Omental fat pad (tissue), 4 donors: Measurements from ENCODE around the gene SV2B. TPM values are rescaled to one million over a fixed set of nuclear protein-coding genes. Genes with fewer than 3 reads are reported as not detected.

Experiments used
- ATAC-seq: fragments of 150-250 bp; one replicate; pipeline ENCODE4 v1.9.1; 2016; ENCODE audit warnings: mild to moderate bottlenecking, moderate library complexity; ENCODE audit not compliant: low FRiP score
- DNase-seq: peaks from one replicate; pipeline ENCODE4 v3.0.0-alpha.2; 2019; ENCODE audit warnings: low spot score
- total RNA-seq, 4 donors: library from RNA; depleted of rRNA; stranded (reverse); fragments of >200 nt; gene quantifications; one replicate each; pipeline ENCODE4 v1.1.0, GENCODE V29; 2016
- TF ChIP-seq, protein P1 (sequence below), 3 donors: fragments of 450-650 bp; IDR thresholded peaks; one replicate each; pipeline ENCODE4 v1.5.1; 2016 to 2017; ENCODE audit warnings: antibody characterized with exemption in 3 of 3, mild to moderate bottlenecking in 3 of 3, moderate library complexity in 2 of 3

SV2B gene
- total RNA-seq, 4 donors from 2014 or later, result 1.3 to 9.6 (median 4.2) TPM

DNA sequence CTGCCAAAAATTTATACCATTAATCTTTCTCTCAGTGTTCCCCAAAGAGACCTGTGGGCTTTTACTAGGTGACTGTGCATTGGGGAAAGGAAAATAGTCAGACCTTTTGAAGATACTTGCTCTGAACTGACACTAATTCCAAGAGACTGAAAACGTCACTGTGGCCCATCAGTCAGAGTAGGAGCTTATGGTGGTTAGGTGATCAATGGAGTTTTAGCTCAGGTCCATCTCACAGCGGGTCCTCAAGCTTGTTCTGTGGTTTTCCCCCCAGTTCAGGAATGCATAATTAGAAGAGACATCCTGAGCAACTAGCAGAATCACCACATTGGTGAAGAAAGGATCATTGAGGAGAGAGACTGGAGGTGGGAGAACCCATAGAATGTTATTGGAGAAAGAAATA is 134.7 kb downstream of the SV2B start:
- DNase-seq, result no peak
- no peak for ATAC-seq
- TF ChIP-seq, protein P1, sequence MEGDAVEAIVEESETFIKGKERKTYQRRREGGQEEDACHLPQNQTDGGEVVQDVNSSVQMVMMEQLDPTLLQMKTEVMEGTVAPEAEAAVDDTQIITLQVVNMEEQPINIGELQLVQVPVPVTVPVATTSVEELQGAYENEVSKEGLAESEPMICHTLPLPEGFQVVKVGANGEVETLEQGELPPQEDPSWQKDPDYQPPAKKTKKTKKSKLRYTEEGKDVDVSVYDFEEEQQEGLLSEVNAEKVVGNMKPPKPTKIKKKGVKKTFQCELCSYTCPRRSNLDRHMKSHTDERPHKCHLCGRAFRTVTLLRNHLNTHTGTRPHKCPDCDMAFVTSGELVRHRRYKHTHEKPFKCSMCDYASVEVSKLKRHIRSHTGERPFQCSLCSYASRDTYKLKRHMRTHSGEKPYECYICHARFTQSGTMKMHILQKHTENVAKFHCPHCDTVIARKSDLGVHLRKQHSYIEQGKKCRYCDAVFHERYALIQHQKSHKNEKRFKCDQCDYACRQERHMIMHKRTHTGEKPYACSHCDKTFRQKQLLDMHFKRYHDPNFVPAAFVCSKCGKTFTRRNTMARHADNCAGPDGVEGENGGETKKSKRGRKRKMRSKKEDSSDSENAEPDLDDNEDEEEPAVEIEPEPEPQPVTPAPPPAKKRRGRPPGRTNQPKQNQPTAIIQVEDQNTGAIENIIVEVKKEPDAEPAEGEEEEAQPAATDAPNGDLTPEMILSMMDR (IDR thresholded peaks at IDR 0.05), result no peak

DNA sequence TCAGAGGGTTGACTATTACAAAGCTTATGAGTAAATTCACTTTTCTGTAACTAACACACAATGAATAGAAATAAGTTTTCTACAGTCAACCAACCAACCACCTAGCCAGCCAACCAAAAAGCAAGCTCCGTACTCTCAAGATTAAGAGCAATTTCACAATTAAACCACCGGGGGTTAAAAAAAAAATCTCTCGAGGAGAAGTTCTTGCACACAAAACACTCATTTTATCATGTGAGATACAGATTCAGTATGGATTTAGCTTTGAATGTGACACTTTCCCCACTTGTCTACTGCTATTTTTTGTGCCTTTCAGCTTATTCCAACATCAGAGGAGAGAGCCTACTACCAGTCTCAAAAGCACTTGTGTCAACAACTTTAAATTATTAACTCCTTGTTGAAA is 135.3 kb downstream of the SV2B start:
- DNase-seq (no peak), ATAC-seq (no peak)
- TF ChIP-seq, protein P1 (IDR thresholded peaks at IDR 0.05), result no peak

DNA sequence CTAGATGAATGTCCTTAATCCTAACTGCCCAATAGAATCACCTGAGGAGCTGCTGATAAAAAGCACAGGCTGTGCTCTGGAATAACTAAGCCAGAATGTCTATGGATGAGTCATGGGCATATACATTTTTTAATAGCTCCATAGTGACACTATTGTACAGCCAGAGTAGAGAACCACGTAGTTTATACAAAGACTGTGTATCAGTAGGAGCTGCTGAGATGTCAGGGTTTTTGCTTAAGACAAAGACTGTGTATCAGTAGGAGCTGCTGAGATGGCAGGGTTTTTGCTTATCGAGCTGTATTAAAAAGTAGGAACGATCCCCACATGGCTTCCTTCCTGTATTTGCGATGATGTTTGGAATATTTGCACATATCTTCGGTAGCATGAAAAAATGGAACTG is 137.4 kb downstream of the SV2B start:
- no peak for ATAC-seq
- DNase-seq, result no peak
- TF ChIP-seq, protein P1 (IDR thresholded peaks at IDR 0.05), result no peak

DNA sequence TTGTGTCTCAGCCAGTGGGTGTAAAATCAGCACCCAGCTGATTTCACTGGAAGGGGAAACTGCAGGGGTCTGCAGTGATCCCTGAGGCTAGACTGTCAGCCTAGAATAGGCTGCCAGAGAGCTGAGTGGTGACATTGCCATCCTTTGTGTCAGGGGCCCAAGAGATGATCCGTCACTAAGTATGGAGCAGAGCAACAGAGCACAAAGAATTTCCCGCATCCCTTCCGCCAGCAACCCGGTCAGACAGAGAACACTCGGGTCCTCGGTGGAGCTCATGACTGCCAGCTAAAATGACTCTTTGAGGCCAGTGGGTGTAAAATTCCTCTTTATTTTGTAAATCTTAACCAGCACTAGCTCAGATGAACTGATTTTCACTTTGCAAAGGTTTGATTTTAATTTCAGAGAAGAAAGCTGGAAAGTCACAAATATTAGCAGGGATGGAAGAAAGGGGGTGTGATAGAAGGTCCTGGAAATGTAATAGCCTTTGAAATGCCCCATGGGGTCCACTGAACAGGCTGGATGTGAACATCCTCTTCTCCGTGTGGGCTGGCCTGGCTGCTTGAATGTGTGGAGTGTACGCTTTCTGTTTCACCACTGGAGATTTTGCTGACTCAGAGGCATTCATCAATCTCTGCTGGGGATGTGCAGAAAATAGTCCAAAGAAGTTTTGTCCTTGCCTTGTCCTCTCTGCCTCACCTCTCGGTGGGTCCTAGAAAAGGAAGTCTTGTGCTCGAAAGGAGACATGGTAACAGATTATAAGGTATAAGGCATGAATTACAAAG is 138.8 kb downstream of the SV2B start:
- no peak for DNase-seq
- no peak for ATAC-seq
- TF ChIP-seq, protein P1 (IDR thresholded peaks at IDR 0.05), result no peak

DNA sequence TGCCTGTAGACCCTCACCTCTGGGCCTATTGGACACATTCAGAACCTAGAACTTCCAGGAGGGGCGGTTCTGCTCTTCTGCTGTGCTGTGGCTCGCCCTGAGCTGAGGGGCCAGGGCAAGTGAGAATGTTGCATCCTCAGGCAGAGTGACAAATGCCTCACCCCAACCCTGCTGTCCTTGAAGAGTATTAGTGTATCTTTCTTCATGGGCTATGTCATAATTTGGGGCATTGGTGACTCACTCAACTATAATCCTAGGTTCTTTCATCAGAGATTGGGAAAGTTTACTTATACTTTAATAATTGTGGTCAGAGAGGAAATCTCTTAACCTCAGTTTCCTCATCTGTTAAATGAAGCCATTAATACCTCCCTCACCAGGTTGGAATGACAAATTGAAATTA is 143.8 kb downstream of the SV2B start:
- no peak for DNase-seq
- TF ChIP-seq, protein P1 (IDR thresholded peaks at IDR 0.05), result no peak
- no peak for ATAC-seq

DNA sequence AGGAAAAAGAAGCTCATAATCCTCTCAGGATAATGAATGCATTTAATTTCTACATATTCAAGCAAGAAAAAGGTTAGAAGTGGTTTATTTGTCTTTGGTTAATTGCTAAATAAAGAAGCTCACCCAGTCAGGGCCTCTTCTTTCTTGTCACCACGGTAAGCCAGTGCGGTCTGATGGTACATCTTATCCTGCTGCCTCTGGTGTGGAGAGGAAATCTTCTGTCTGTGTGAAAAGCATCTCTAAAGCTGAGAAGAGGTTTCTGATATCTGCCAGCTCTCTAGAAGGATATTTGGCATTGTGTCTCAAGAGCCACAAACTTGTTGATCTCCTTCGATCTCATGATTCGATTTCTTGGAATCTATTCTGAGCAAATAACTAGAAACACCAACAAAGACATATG is 144.9 kb downstream of the SV2B start:
- TF ChIP-seq, protein P1 (IDR thresholded peaks at IDR 0.05), result no peak
- no peak for ATAC-seq
- DNase-seq, result no peak

DNA sequence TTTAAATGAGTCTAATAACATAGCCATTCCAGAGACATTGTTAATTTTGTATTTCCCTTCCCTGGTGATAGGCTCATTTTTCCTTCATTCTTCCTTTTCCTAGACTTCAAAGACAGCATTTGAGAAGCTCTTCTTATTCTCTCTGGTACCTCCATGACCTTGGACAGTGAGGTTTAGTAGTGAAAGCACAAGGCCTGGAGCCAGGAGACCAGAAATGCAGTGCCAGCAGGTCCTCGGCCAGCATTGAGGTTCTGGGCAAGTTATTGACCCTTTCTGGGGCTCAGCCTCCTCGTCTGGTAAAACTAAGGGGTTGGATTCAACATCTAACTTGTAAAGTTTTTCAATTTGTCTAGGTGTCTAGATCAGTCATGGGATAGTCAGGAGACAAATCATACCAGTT is 146.9 kb downstream of the SV2B start:
- no peak for ATAC-seq
- TF ChIP-seq, protein P1 (IDR thresholded peaks at IDR 0.05), result no peak
- DNase-seq, result no peak
